OCI-LY7 (cell line): ENCODE data around the gene PPCS. TPM values are rescaled to one million over a fixed set of nuclear protein-coding genes. Genes with fewer than 3 reads are reported as not detected.

Experiments
- BruUV-seq: library from RNA; stranded (reverse); fragments of 400-500 nt; replicated peaks from 2 replicates; lab custom pipeline; 2021; lab: Mats Ljungman, UMichigan
- CTCF ChIA-PET: fragments of 300-600 bp; sonication (Branson Sonifier 250); formaldehyde crosslinking; loops from one replicate; lab custom pipeline; 2022; ENCODE audit warnings: antibody characterized with exemption; ENCODE audit not compliant: unreplicated experiment; lab: Charles Lee
- POLR2A ChIA-PET: fragments of 300-600 bp; sonication (Branson Sonifier 250); formaldehyde crosslinking; loops from one replicate; lab custom pipeline; 2022; ENCODE audit warnings: antibody characterized with exemption; lab: Charles Lee
- DNase-seq: peaks from one replicate; pipeline ENCODE4 v3.0.0-alpha.2; 2015; ENCODE audit warnings: low spot score
- H2AFZ ChIP-seq: fragments of 200-600 bp; sonication (generic), shearing (Covaris generic); 2 replicates; pipeline ENCODE4 v1.6.1; 2014; ENCODE audit warnings: mild to moderate bottlenecking, antibody characterized with exemption, low read length, moderate library complexity
- H3K27ac ChIP-seq: fragments of 200-600 bp; sonication (generic); 2 replicates; pipeline ENCODE4 v1.5.1; 2014; ENCODE audit warnings: mixed run types, low read depth, mild to moderate bottlenecking, moderate library complexity, low read length, inconsistent platforms; ENCODE audit not compliant: poor library complexity, severe bottlenecking
- H3K36me3 ChIP-seq: fragments of 200-600 bp; sonication (generic); 2 replicates; pipeline ENCODE4 v1.6.1; 2014; ENCODE audit warnings: mild to moderate bottlenecking, antibody characterized with exemption, low read length, moderate library complexity, mixed read lengths; ENCODE audit not compliant: insufficient read depth
- H3K4me1 ChIP-seq: fragments of 200-600 bp; sonication (generic); 2 replicates; pipeline ENCODE4 v1.5.1; 2014; ENCODE audit warnings: mild to moderate bottlenecking, low read length; ENCODE audit not compliant: insufficient read depth, poor library complexity, severe bottlenecking
- H3K4me2 ChIP-seq: fragments of 200-600 bp; sonication (generic); 2 replicates; pipeline ENCODE4 v1.6.1; 2014; ENCODE audit warnings: mild to moderate bottlenecking, low read length
- H3K4me3 ChIP-seq: fragments of 200-600 bp; sonication (generic); 2 replicates; pipeline ENCODE4 v1.5.1; 2014; ENCODE audit warnings: mild to moderate bottlenecking, low read depth, low read length; ENCODE audit not compliant: poor library complexity, severe bottlenecking
- H3K79me2 ChIP-seq: fragments of 200-600 bp; sonication (generic); 2 replicates; pipeline ENCODE4 v1.6.1; 2016; ENCODE audit warnings: low read depth, mild to moderate bottlenecking, low read length, moderate library complexity, mixed read lengths; ENCODE audit not compliant: insufficient read depth
- H3K9me2 ChIP-seq: fragments of 200-600 bp; sonication (generic); 2 replicates; pipeline ENCODE4 v1.6.1; 2016; ENCODE audit warnings: mild to moderate bottlenecking, low read length, mixed read lengths; ENCODE audit not compliant: insufficient read depth
- H3K9me3 ChIP-seq: fragments of 200-600 bp; sonication (generic); 2 replicates; pipeline ENCODE4 v1.6.1; 2014; ENCODE audit warnings: mild to moderate bottlenecking, mixed run types, low read length, mixed read lengths
- H4K20me1 ChIP-seq: fragments of 200-600 bp; sonication (generic); 2 replicates; pipeline ENCODE4 v1.6.1; 2014; ENCODE audit warnings: mild to moderate bottlenecking, antibody characterized with exemption, low read length, moderate library complexity, mixed read lengths; ENCODE audit not compliant: insufficient read depth
- CTCF ChIP-seq: fragments of 200-600 bp; sonication (generic); conservative IDR thresholded peaks from 2 replicates; pipeline ENCODE4 v1.5.1; 2014; ENCODE audit warnings: mild to moderate bottlenecking, antibody characterized with exemption, low read length, moderate library complexity, mixed read lengths
- EZH2phosphoT487 ChIP-seq: fragments of 200-600 bp; sonication (generic); IDR thresholded peaks from 2 replicates; pipeline ENCODE4 v1.6.1; 2018; ENCODE audit warnings: low read depth, borderline replicate concordance, mild to moderate bottlenecking, mixed run types, antibody characterized with exemption, low read length, moderate library complexity, mixed read lengths
- intact Hi-C: fragments of 100-400 bp; cut with micrococcal nuclease; formaldehyde crosslinking; loops from one replicate; pipeline ENCODE4 v1.10.0; 2022; ENCODE audit not compliant: unreplicated experiment
- total RNA-seq, 2 experiments: library from RNA; depleted of rRNA in 1 of 2; stranded (reverse); fragments of >200 nt in 1 of 2; shearing (Covaris generic) in 1 of 2; gene quantifications; 2 replicates each; pipeline ENCODE4 v1.2.3, GENCODE V29; 2014 to 2022

PPCS gene
- total RNA-seq, 2 experiments from 2014 or later = 29.2 to 46.9 TPM

- intact Hi-C loops = no loop called here
- no peak for DNase-seq
- no peaks in the 10 kb centered on the region for H3K79me2 ChIP-seq
- no peaks in the 10 kb centered on the region for H3K4me1 ChIP-seq
- H2AFZ ChIP-seq = no peak overlapping the region
- no peaks in the 10 kb centered on the region for H3K9me2 ChIP-seq
- ChIA-PET CTCF (no interaction called here), POLR2A (no interaction called here)
- no peak overlapping the region for H3K4me2 ChIP-seq
- H3K36me3 ChIP-seq = no peaks in the 10 kb centered on the region
- BruUV-seq = no TSS peak
- no peak overlapping the region for H3K4me3 ChIP-seq
- H3K27ac ChIP-seq = no peak overlapping the region
- no peak for TF ChIP-seq CTCF
- no peak for TF ChIP-seq EZH2phosphoT487
- no peaks in the 10 kb centered on the region for H3K9me3 ChIP-seq
- H4K20me1 ChIP-seq = no peaks in the 10 kb centered on the region
Observed at GRCh38 chr1:42417166-42417565, 39.2 kb upstream of the PPCS start.

GRCh38 chr1:42418516-42418915 is 37.8 kb upstream of the PPCS start:
- no peak overlapping the region for H3K4me2 ChIP-seq
- H3K79me2 ChIP-seq = no peaks in the 10 kb centered on the region
- POLR2A ChIA-PET = no interaction called here
- no peak overlapping the region for H2AFZ ChIP-seq
- no peaks in the 10 kb centered on the region for H4K20me1 ChIP-seq
- H3K9me3 ChIP-seq = no peaks in the 10 kb centered on the region
- no peaks in the 10 kb centered on the region for H3K36me3 ChIP-seq
- no peaks in the 10 kb centered on the region for H3K9me2 ChIP-seq
- intact Hi-C loops = no loop called here
- H3K4me3 ChIP-seq = no peak overlapping the region
- no TSS peak for BruUV-seq
- no peak for DNase-seq
- TF ChIP-seq EZH2phosphoT487 = no peak
- TF ChIP-seq CTCF = no peak
- no peak overlapping the region for H3K27ac ChIP-seq
- CTCF ChIA-PET = no interaction called here
- H3K4me1 ChIP-seq = no peaks in the 10 kb centered on the region

- intact Hi-C loops = no loop called here
- no peak for TF ChIP-seq CTCF
- no peak for TF ChIP-seq EZH2phosphoT487
- ChIA-PET POLR2A (no interaction called here), CTCF (no interaction called here)
- H3K4me2 ChIP-seq = no peak overlapping the region
- no peaks in the 10 kb centered on the region for H3K9me2 ChIP-seq
- no peaks in the 10 kb centered on the region for H3K36me3 ChIP-seq
- no peak overlapping the region for H3K4me3 ChIP-seq
- no peak overlapping the region for H3K27ac ChIP-seq
- H3K4me1 ChIP-seq = no peaks in the 10 kb centered on the region
- no TSS peak for BruUV-seq
- no peaks in the 10 kb centered on the region for H3K9me3 ChIP-seq
- no peak overlapping the region for H2AFZ ChIP-seq
- DNase-seq = no peak
- H3K79me2 ChIP-seq = no peaks in the 10 kb centered on the region
- H4K20me1 ChIP-seq = no peaks in the 10 kb centered on the region
Observed at GRCh38 chr1:42419126-42419821, 37.1 kb upstream of the PPCS start.
